Bladder microvascular endothelial cell (primary cell): Measurements from ENCODE around the gene CT45A1. TPM values are rescaled to one million over a fixed set of nuclear protein-coding genes. Genes with fewer than 3 reads are reported as not detected.

Experiments used
- total RNA-seq: library from RNA; depleted of rRNA; stranded (reverse); fragments of >200 nt; gene quantifications from 2 replicates; pipeline ENCODE4 v1.2.3, GENCODE V29; 2014

The CT45A1 gene, protein sequence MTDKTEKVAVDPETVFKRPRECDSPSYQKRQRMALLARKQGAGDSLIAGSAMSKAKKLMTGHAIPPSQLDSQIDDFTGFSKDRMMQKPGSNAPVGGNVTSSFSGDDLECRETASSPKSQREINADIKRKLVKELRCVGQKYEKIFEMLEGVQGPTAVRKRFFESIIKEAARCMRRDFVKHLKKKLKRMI
- not detected in 2 replicates for total RNA-seq

GRCh38 chrX:135713183-135713689 lies at the start of gene CT45A1:
Gene CT45A1, plus strand, starts transcription at chrX:135713639. Its CDS starts 5,302 bp downstream, at chrX:135718941.

DNA sequence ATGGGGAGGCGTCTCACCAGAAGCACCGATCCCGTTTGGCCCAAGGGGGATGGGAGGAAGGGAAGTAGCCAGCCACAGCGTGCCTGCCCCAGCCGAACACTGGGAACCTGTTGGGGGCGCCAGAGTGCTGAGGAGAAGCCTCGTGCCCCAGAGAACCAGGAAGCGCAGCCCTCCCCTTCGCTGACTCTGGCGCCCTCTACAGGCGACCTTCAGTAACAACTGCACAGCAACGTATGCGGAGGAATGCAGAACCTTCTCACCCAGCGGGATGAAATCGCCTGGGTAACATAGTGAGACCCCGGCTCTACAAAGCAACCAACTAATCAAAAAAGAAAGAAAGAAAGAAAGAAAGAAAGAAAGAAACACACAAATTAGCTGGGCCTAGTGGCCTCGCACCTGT lies 54.7 kb downstream of the CT45A1 start, which contains the start of gene CT45A3:
Gene CT45A3, minus strand, starts transcription at position 101 of the 400 bp plus-strand sequence. CDS start 3,747 bp downstream, outside the sequence.

Other genes starting within 250 kb of the CT45A1 start
- gene INTS6L, start 193.0 kb upstream of the CT45A1 start, total RNA-seq, result 2.9 and 3.0 TPM in 2 replicates
- gene CT45A3, start 54.6 kb downstream of the CT45A1 start, total RNA-seq, result not detected in 2 replicates
- gene CT45A5, start 71.9 kb downstream of the CT45A1 start, total RNA-seq, result not detected in 2 replicates
- not detected in 2 replicates for gene CT45A6, start 89.1 kb downstream of the CT45A1 start, total RNA-seq
- not detected in 2 replicates for gene CT45A2, start 106.4 kb downstream of the CT45A1 start, total RNA-seq
- gene CT45A7, start 123.6 kb downstream of the CT45A1 start, total RNA-seq, result not detected in 2 replicates
- gene CT45A8, start 140.9 kb downstream of the CT45A1 start, total RNA-seq, result not detected in 2 replicates
- gene CT45A9, start 158.2 kb downstream of the CT45A1 start, total RNA-seq, result not detected in 2 replicates
- gene CT45A10, start 179.8 kb downstream of the CT45A1 start, total RNA-seq, result not detected in 2 replicates
- not detected in 2 replicates for gene SAGE1, start 180.1 kb downstream of the CT45A1 start, total RNA-seq